GM21381 (cell line): ENCODE data around the gene PSTPIP1.

Experiments used
- ATAC-seq: cut with Tn5 transposase; IDR thresholded peaks from one replicate; pipeline ENCODE4 v1.9.1; 2021; ENCODE audit warnings: mild to moderate bottlenecking, moderate library complexity; ENCODE audit not compliant: unreplicated experiment

Gene PSTPIP1

GRCh38 chr15:76998663-76999285 lies 3.8 kb downstream of the PSTPIP1 start:
- ATAC-seq = no peak

- ATAC-seq = no peak
Observed at GRCh38 chr15:76999996-77000395, 5.1 kb downstream of the PSTPIP1 start.

GRCh38 chr15:77001351-77001750 lies 6.4 kb downstream of the PSTPIP1 start:
- ATAC-seq = no peak

GRCh38 chr15:77001966-77002365 lies 7.0 kb downstream of the PSTPIP1 start:
- no peak for ATAC-seq

GRCh38 chr15:77002436-77002835 lies 7.5 kb downstream of the PSTPIP1 start:
- ATAC-seq = peak; percentile 26

GRCh38 chr15:77002954-77003912 lies 8.3 kb downstream of the PSTPIP1 start:
- peak; percentile 72 for ATAC-seq

- no peak for ATAC-seq
Observed at GRCh38 chr15:77004189-77004588, 9.3 kb downstream of the PSTPIP1 start.

- no peak for ATAC-seq
Observed at GRCh38 chr15:77009176-77009575, 14.2 kb downstream of the PSTPIP1 start.

GRCh38 chr15:77009646-77010311 lies 14.9 kb downstream of the PSTPIP1 start:
- no peak for ATAC-seq

- no peak for ATAC-seq
Observed at GRCh38 chr15:77010312-77010686, 15.4 kb downstream of the PSTPIP1 start.

GRCh38 chr15:77010857-77011256 lies 15.9 kb downstream of the PSTPIP1 start:
- no peak for ATAC-seq

GRCh38 chr15:77012117-77012712 lies 17.3 kb downstream of the PSTPIP1 start:
- ATAC-seq = no peak

- ATAC-seq = no peak
Observed at GRCh38 chr15:77012868-77013267, 17.9 kb downstream of the PSTPIP1 start.

- peak; percentile 42 for ATAC-seq
Observed at GRCh38 chr15:77013776-77014131, 18.8 kb downstream of the PSTPIP1 start.

- ATAC-seq = peak; percentile 56
Observed at GRCh38 chr15:77014132-77015081, 19.5 kb downstream of the PSTPIP1 start.

GRCh38 chr15:77015646-77016320 lies 20.9 kb downstream of the PSTPIP1 start:
- ATAC-seq = no peak

- no peak for ATAC-seq
Observed at GRCh38 chr15:77016321-77016695, 21.4 kb downstream of the PSTPIP1 start.

GRCh38 chr15:77017091-77017660 lies 22.2 kb downstream of the PSTPIP1 start:
- ATAC-seq = no peak
